ENCODE measurements around the gene PA2G4. TPM values are rescaled to one million over a fixed set of nuclear protein-coding genes. Genes with fewer than 3 reads are reported as not detected.
A peak's percentile ranks its signal among the peaks of the same experiment; 100 is the strongest.
"Not testable (repeated sequence)": the region's sequence is repeated elsewhere in the genome, so short reads cannot be mapped to it uniquely, and the experiment has no call there.

PA2G4 gene
- total and polyA plus RNA-seq, 5 donors: 65.5 to 77.6 (median 73.3) TPM

DNA sequence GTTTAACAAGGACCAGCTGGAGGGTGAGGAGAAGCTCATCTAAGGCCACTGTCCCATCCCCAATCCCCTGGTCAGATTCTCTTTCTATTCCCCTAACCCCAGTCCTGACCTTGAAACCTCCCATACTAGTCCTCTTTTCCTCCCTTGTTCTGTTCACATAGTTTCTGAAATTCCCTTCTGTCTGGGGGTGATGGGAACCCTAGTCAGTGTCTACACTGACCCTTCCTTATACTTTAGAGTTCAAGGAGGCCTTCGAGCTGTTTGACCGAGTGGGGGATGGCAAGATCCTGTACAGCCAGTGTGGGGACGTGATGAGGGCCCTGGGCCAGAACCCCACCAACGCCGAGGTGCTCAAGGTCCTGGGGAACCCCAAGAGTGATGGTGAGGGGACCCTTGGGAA, 50.5 kb downstream of the PA2G4 start:
- WGBS: 88% methylated on average over 5 of the region's 5 CpGs
- intact Hi-C loops (cut with DNase I): loop anchor here in 1 of 4 donors (5.0 kb wide), 1 partner anchor 38 kb away; the partner anchor contains the start of genes RPL41 and ZC3H10
- DNase-seq: peak in 1 of 3 donors; percentile 18
- Histone ChIP-seq H3K9me3 (ENCODE audit: control insufficient read depth, low read length) (no peaks in the 10 kb centered on the region), H3K4me3 (ENCODE audit: low read length) (no peak overlapping the region), H3K27ac (ENCODE audit: low read length) (no peak overlapping the region), H3K4me1 (ENCODE audit: control insufficient read depth, insufficient read depth, low read length) (peaks cover 5% of the 10 kb centered on the region), H3K27me3 (ENCODE audit: control insufficient read depth, insufficient read depth) (no peaks in the 10 kb centered on the region)
- ATAC-seq: no peak

DNA sequence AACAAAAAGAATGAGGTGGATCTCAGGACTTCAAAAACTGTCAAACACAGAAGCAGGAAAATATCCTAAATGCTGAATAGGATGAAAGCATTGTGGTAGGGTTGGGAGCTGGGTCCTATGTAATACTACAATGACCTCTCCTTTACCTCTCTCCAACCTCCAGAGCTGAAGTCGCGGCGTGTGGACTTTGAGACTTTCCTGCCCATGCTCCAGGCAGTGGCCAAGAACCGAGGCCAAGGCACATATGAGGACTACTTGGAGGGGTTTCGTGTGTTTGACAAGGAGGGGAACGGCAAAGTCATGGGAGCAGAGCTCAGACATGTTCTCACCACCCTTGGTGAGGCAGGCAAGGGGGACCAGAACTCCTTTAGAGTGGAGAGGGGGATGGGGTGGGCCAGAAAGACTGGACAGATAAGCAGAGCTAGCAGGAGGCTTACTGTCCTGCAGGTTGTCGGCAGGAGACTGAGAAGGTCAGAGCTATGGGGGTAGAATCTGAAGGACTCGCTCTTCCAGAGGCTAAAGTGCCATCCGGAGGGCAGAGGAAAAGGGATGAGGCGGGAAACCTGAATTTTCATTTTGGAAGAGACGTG, 51.0 kb downstream of the PA2G4 start:
- intact Hi-C loops (cut with DNase I): loop anchor here in 1 of 4 donors (5.0 kb wide), 1 partner anchor 38 kb away; the partner anchor contains the start of genes RPL41 and ZC3H10
- peaks cover 5% of the 10 kb centered on the region for H3K4me1 ChIP-seq (ENCODE audit: control insufficient read depth, insufficient read depth, low read length)
- ATAC-seq (no peak), DNase-seq (peak in 1 of 3 donors; percentile 25)
- no peaks in the 10 kb centered on the region for H3K27me3 ChIP-seq (ENCODE audit: control insufficient read depth, insufficient read depth)
- H3K27ac ChIP-seq (ENCODE audit: low read length): no peak overlapping the region
- H3K9me3 ChIP-seq (ENCODE audit: control insufficient read depth, low read length): no peaks in the 10 kb centered on the region
- H3K4me3 ChIP-seq (ENCODE audit: low read length): no peak overlapping the region
- WGBS: 87% methylated on average over 11 of the region's 11 CpGs

DNA sequence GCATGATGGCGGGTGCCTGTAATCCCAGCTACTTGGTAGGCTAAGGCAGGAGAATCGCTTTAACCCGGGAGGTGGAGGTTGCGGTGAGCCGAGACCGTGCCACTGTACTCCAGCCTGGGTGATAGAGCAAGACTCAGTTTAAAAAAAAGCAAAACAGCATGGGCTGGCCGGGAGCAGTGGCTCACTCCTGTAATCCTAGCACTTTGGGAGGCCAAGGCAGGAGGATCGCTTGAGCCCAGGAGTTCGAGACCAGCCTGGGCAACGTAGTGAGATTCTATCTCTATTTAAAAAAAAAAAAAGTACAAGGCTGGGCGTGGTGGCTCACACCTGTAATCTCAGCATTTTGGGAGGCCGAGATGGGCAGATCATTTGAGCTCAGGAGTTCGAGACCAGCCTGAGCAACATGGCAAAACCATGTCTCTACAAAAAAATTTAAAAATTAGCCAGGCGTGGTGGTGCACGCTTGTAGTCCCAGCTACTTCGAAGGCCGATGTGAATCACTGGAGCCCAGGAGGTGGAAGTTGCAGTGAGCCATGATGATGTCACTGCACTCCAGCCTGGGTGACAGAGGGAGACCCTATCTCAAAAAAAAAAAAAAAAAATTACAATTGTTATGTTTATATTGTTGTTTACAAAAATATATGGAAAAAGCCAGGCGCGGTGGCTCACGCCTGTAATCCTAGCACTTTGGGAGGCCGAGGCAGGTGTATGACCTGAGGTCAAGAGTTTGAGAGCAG, 52.3 kb downstream of the PA2G4 start:
- H3K9me3 ChIP-seq (ENCODE audit: control insufficient read depth, low read length); ATAC-seq; H3K27me3 ChIP-seq (ENCODE audit: control insufficient read depth, insufficient read depth); H3K4me1 ChIP-seq (ENCODE audit: control insufficient read depth, insufficient read depth, low read length): not testable (repeated sequence)
- intact Hi-C loops (cut with DNase I): loop anchor here in 1 of 4 donors (5.0 kb wide), 1 partner anchor 39 kb away; the partner anchor contains the start of genes RPL41 and ZC3H10
- WGBS: 94% methylated on average over 21 of the region's 21 CpGs
- peak in 1 of 3 donors; percentile 37 for DNase-seq
- Histone ChIP-seq H3K4me3 (ENCODE audit: low read length) (peak overlapping the region; percentile 95), H3K27ac (ENCODE audit: low read length) (peak overlapping the region; percentile 59)

DNA sequence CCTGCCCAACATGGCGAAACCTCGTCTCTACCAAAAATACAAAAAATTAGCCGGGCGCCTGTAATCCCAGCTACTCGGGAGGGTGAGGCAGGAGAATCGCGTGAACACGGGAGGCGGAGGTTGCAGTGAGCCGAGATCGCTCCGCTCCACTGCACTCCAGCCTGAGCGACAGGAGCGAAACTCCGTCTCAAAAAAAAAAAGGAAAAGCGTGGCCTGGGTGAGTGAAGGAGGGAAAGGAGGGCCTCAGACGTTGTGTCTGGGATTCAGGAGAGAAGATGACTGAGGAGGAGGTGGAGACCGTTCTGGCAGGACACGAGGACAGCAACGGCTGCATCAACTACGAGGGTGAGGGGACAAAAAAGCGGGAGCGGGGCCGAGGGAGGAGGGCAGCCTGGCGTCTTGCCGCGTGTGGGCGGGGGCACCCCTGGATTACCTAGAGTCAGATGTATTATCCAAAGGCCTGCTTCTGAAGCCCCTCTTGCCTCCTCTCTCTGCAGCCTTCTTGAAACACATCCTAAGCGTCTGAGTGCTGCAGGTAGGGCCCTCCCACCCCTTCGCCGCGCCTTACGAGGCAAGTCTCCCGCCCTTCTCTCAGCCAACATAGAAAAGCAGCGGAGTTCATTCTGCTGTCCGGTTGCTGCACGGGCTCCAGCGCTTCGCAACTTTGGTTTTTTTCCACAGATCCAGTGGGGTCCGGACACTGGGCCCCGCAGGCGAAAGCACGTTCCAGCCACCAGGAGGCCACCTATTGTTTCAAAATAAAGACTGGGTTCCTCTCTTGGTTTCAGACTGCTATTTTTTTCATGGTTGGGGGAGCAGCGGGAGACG, 53.1 kb downstream of the PA2G4 start:
- intact Hi-C loops (cut with DNase I): loop anchor here in 1 of 4 donors (2.0 to 5.0 kb wide), 2 partner anchors 29 to 40 kb away; partner anchors contain the start of genes ESYT1, RPL41 and ZC3H10
- peak; percentile 80 to 90 (median 87) for DNase-seq
- Histone ChIP-seq H3K4me1 (ENCODE audit: control insufficient read depth, insufficient read depth, low read length) (peaks cover 7% of the 10 kb centered on the region), H3K27ac (ENCODE audit: low read length) (peak overlapping the region; percentile 59), H3K27me3 (ENCODE audit: control insufficient read depth, insufficient read depth) (no peaks in the 10 kb centered on the region), H3K9me3 (ENCODE audit: control insufficient read depth, low read length) (no peaks in the 10 kb centered on the region), H3K4me3 (ENCODE audit: low read length) (peak overlapping the region; percentile 95)
- WGBS: 6% methylated on average over 45 of the region's 45 CpGs
- ATAC-seq: peak; percentile 47 to 59

DNA sequence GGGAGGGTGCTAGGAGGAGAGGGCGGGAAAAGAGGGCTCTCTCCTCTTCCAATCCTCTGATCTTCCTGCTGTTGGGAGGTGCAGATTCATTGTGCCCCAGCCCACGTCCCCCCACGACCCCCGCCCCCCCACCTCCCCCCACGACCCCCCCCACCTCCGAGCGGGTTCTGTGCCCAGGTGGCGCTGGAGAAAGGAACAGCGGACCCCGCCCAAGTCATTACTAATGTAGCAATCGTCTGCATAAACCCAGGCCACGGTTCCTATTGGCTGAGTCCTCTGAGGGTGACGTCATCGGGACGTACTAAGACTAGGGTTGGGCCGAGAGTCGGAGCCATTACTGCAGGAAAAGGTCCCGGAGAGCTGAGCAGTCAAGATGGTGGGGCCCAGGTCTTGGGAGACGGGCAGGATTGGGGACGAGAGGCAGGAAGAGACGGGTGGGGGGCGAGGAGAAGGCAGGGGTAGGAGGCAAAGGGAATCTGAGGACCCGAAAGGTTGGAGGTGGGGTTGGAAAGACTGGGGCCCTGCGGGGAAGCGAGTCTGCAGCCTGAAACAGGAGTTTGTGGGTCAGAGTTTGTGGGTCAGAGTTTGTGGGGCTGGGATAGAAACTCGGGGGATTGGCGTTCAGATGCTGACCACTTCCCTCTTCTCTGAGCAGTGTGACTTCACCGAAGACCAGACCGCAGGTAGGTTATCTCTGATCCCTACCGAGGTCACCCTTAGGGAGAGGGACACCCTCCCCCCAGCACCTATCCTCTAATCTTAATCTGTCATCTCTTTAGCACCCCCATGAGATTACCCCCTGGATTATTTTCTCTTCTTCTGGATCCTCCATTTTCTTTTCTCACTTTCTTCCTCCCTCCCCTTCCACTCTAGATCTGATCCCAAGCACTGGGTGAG, 53.9 kb downstream of the PA2G4 start, which contains the start of gene MYL6:
MYL6 (plus strand) TSS at position 331 of the 897 bp plus-strand sequence; CDS start at position 374, 43 bp downstream.
- ATAC-seq: peak; percentile 90 to 91
- under 1% methylated on average over 30 of the region's 30 CpGs for WGBS
- Histone ChIP-seq H3K9me3 (ENCODE audit: control insufficient read depth, low read length) (no peaks in the 10 kb centered on the region), H3K27me3 (ENCODE audit: control insufficient read depth, insufficient read depth) (no peaks in the 10 kb centered on the region), H3K4me1 (ENCODE audit: control insufficient read depth, insufficient read depth, low read length) (peaks cover 4% of the 10 kb centered on the region), H3K4me3 (ENCODE audit: low read length) (peak within 1 kb of the TSS; percentile 95), H3K27ac (ENCODE audit: low read length) (peak within 1 kb of the TSS; percentile 87)
- peak; percentile 95 to 98 (median 96) for DNase-seq
- intact Hi-C loops (cut with DNase I): loop anchor here in 1 of 4 donors (2.0 to 5.0 kb wide), 2 partner anchors 29 to 41 kb away; partner anchors contain the start of genes ESYT1, RPL41 and ZC3H10

DNA sequence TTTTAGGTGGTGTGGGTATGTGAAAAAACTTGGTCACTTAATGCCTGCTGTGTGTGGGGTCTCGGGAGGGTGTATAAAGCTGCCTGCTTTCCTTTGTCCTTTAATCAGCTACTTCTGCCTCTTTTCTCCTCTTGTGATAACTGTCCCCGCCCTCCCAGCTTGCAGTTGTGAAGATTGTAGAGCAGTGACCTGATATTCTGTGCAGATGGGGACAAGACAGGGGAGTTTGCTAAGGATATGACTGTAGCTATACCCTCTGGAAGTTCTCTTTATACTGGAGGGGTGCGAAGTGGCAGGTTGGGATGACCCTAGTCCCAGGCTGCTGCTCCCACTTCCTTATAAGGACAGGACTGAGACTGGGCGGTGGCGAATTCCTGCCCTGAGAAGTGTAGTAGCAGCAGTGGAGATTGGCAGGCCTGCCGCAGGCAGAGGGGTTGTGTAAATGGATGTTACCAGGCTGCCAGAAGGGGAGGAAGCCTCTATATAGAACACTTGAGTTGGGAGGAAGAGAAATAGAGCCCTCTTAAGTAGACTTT, 54.6 kb downstream of the PA2G4 start:
- Histone ChIP-seq H3K9me3 (ENCODE audit: control insufficient read depth, low read length) (no peaks in the 10 kb centered on the region), H3K27ac (ENCODE audit: low read length) (peak overlapping the region; percentile 87), H3K27me3 (ENCODE audit: control insufficient read depth, insufficient read depth) (no peaks in the 10 kb centered on the region), H3K4me1 (ENCODE audit: control insufficient read depth, insufficient read depth, low read length) (peaks cover 4% of the 10 kb centered on the region), H3K4me3 (ENCODE audit: low read length) (peak overlapping the region; percentile 95)
- intact Hi-C loops (cut with DNase I): loop anchor here in 1 of 4 donors (2.0 to 5.0 kb wide), 2 partner anchors 30 to 42 kb away; partner anchors contain the start of genes ESYT1, RPL41 and ZC3H10
- DNase-seq (peak; percentile 89 to 95 (median 90)), ATAC-seq (peak; percentile 76 to 78)
- under 1% methylated on average over 6 of the region's 6 CpGs for WGBS

DNA sequence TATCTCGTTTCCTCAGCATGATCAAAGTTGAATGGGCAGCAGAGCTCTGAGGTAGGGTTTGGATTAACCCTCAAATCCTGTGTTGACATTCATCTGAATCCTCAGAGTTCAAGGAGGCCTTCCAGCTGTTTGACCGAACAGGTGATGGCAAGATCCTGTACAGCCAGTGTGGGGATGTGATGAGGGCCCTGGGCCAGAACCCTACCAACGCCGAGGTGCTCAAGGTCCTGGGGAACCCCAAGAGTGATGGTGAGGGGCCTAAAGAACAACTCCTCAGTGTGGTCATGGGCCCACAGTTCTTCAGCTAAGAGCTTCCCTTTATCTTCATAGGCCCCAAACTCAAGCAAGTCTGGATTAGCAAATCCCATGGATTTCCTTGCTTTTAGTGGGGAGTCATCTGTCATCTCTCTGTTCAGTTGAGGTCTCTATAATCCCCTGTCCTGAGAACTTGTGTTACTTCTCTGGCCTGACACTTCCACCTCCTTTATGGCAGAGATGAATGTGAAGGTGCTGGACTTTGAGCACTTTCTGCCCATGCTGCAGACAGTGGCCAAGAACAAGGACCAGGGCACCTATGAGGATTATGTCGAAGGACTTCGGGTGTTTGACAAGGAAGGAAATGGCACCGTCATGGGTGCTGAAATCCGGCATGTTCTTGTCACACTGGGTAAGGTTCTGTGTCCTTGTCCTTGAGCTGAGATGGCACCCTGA, 55.3 kb downstream of the PA2G4 start:
- intact Hi-C loops (cut with DNase I): loop anchor here in 2 of 4 donors (2.0 to 5.0 kb wide), 3 partner anchors 31 to 42 kb away; partner anchors contain the start of genes ESYT1 (in 1 of the 2), RPL41 (in 1 of the 2) and ZC3H10 (in 1 of the 2)
- DNase-seq: no peak
- H3K4me1 ChIP-seq (ENCODE audit: control insufficient read depth, insufficient read depth, low read length): peaks cover 4% of the 10 kb centered on the region
- 11% methylated on average over 8 of the region's 8 CpGs for WGBS
- peak overlapping the region; percentile 95 for H3K4me3 ChIP-seq (ENCODE audit: low read length)
- H3K27me3 ChIP-seq (ENCODE audit: control insufficient read depth, insufficient read depth): no peaks in the 10 kb centered on the region
- ATAC-seq: no peak
- peak overlapping the region; percentile 87 for H3K27ac ChIP-seq (ENCODE audit: low read length)
- no peaks in the 10 kb centered on the region for H3K9me3 ChIP-seq (ENCODE audit: control insufficient read depth, low read length)

DNA sequence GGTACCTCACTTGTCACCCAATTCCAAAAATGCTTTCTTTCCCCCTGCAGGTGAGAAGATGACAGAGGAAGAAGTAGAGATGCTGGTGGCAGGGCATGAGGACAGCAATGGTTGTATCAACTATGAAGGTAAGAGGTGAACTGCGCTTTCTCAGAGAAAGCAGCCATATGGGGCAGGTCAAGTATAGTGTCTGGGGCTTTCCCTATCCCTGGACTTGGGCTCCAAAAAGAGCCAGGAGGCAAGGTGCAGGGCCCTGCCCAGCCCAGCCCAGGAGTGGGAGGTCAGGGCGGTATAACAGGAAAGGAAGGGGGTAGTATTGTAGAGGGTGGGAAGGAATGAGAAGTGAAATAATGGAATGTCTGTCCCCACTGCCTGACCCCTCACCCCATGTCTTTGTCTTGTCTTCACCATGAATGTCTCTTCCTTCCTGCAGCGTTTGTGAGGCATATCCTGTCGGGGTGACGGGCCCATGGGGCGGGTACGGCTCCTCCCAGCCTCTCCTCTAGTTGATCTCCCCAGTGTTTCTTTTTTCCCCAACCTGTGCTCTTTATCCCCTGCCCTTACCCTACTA, 55.9 kb downstream of the PA2G4 start:
- ATAC-seq: peak in 1 of 2 donors; percentile 2
- Histone ChIP-seq H3K4me1 (ENCODE audit: control insufficient read depth, insufficient read depth, low read length) (peaks cover 4% of the 10 kb centered on the region), H3K27me3 (ENCODE audit: control insufficient read depth, insufficient read depth) (no peaks in the 10 kb centered on the region), H3K4me3 (ENCODE audit: low read length) (peak overlapping the region; percentile 95), H3K9me3 (ENCODE audit: control insufficient read depth, low read length) (no peaks in the 10 kb centered on the region), H3K27ac (ENCODE audit: low read length) (peak overlapping the region; percentile 87)
- DNase-seq: no peak
- WGBS: 11% methylated on average over 7 of the region's 7 CpGs
- intact Hi-C loops (cut with DNase I): loop anchor here in 1 of 4 donors (5.0 kb wide), 1 partner anchor 38 kb away; no protein-coding TSS in a partner anchor

All from right cardiac atrium (tissue), 5 donors.